GM11168 (cell line): ENCODE data around the gene HMGCR.

Source experiments
- in situ Hi-C: fragments of 300-500 bp; cut with MboI; formaldehyde crosslinking; loops from one replicate; pipeline ENCODE4 v1.12.0; 2022; ENCODE audit warnings: low sequenced_read_pairs; ENCODE audit not compliant: unreplicated experiment

HMGCR gene

GRCh38 chr5:75368391-75368790 lies 31.4 kb downstream of the HMGCR start:
- in situ Hi-C loops, result no loop called here

DNA sequence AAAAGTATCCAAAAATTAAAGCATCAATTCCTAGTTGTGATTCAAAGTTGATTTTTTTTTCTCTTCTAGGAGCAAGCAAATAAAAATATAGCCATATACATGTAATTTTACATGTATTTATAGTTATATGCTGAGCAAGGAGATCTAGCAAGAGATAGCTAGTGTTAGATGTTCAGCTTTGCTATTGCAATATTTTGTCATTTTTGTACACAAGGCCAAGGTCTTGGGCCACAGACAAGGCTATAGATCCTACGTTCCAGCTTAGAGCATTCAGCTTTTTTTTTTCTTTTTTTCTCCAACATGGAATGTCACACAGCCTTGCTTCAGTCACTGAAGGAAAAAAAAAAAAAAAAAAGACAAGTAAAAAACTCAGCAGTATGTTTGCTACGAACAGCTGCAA lies 36.8 kb downstream of the HMGCR start:
- in situ Hi-C loops, result no loop called here

DNA sequence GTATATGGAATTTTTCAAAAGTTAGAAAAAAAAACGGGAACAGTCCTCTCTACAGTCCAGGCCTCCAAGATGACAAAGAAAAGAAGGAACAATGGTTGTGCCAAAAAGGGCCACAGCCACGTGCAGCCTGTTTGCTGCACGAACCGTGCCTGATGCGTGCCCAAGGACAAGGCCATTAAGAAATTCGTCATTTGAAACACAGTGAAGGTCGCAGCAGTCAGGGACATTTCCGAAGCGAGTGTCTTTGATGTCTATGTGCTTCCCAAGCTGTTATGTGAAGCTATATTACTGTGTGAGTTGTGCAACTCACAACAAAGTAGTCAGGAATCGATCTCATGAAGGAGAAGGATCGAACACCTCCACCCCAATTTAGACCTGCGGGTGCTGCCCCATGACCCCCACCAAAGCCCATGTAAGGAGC lies 37.4 kb downstream of the HMGCR start:
- in situ Hi-C loops, result no loop called here

DNA sequence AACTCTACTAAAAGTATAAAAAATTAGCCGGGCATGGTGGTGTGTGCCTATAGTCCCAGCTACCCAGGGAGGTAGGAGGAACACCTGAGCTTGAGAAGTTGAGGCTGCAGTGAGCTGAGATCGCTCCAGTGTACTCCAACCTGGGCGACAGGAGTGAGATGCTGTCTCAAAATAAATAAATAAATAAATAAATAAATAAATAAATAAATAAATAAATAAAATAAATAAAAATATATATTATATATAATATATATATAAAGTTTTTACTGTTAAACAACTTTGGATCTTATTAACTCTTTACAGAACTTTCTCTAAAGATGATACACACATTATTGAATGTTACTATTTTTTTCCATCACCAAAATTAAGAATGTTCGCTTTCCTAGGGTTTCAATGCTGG lies 38.4 kb downstream of the HMGCR start:
- in situ Hi-C loops, result no loop called here

DNA sequence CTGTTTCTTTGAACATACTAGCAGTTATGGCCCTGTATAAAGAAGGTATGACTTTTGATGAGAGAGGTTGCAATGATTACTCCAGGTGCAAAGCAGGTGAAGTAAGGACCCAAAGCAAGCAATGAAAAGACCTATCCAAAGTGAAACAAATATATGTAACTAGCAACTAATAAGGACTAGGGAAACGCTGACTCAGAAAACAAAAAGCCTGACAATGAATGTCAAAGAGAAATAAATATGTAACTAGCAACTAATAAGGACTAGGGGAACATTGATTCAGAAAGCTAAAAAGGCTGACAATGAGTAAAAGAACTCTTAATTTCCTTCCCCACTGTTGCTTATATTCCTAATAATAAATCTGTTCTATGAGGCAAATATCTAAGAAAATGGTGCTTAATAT lies 43.1 kb downstream of the HMGCR start:
- in situ Hi-C loops, result no loop called here

GRCh38 chr5:75381456-75381855 lies 44.4 kb downstream of the HMGCR start:
- in situ Hi-C loops, result no loop called here

- in situ Hi-C loops, result no loop called here
Measured at GRCh38 chr5:75384218-75384617, 47.2 kb downstream of the HMGCR start.

DNA sequence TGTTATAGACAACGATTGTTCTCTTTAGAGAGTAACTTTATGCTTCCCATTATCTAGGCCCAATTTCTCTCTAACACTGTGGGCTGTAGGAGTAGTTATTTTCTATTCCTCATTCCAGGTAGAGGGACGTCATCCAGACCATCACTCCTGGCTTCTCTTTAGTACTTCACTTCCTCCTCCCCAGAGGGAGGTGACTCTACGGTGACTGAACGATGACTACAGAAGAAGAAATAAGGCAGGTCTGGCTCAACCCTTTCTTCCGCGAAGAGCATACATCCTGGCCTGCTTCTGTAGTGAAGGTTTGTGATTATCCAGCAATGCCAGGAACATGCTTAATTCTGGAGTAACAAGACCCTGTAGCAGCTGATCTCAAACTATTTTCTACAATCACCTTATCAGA lies 50.8 kb downstream of the HMGCR start:
- in situ Hi-C loops, result no loop called here

GRCh38 chr5:75389430-75389829 lies 52.4 kb downstream of the HMGCR start:
- in situ Hi-C loops, result no loop called here

DNA sequence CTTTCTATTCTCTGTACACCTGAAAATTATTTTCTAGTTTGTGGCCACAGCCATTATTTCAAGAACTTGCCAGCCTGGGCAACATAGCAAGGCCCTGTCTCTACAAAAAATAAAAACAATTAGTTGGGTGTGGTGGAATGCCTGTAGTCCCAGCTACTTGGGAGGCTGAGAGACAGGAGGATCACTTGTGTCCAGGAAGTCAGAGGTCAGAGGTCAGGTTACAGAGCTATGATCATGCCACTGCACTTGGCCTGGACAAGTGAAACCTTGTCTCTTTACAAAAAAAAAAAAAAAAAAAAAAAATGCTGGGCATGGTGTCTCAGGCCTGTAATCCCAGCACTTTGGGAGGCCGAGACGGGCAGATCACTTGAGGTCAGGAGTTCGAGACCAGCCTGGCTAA lies 58.3 kb downstream of the HMGCR start:
- in situ Hi-C loops, result no loop called here

GRCh38 chr5:75405296-75405695 lies 68.3 kb downstream of the HMGCR start:
- in situ Hi-C loops, result no loop called here
